NCI-H446 treated with DMSO at 0.1 percent for 48 hours (cell line): ENCODE results near the gene EHD2.
"Not testable (repeated sequence)": the region's sequence is repeated elsewhere in the genome, so short reads cannot be mapped to it uniquely, and the experiment has no call there.

ENCODE experiments used
- DNase-seq: peaks from one replicate; lab custom pipeline; 2025; lab: John Stamatoyannopoulos, UW

Gene EHD2

DNA sequence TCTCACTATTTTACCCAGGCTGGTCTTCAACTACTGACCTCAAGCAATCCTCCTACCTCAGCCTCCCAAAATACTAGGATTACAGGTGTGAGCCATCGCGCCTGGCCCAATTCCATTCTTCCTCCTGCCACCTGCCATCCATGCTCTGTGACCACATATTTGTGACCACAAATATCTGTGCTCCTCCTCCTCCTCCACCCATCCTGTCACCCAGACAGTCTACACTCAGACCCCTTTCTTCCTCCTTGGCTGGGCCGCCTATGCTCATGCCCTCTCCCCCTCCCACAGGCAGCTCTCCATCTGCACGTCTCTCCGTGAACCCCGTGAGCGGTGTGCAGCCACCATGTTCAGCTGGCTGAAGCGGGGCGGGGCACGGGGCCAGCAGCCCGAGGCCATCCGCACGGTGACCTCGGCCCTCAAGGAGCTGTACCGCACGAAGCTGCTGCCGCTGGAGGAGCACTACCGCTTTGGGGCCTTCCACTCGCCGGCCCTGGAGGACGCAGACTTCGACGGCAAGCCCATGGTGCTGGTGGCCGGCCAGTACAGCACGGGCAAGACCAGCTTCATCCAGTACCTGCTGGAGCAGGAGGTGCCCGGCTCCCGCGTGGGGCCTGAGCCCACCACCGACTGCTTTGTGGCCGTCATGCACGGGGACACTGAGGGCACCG lies 3.2 kb downstream of the EHD2 start:
- DNase-seq: no peak

DNA sequence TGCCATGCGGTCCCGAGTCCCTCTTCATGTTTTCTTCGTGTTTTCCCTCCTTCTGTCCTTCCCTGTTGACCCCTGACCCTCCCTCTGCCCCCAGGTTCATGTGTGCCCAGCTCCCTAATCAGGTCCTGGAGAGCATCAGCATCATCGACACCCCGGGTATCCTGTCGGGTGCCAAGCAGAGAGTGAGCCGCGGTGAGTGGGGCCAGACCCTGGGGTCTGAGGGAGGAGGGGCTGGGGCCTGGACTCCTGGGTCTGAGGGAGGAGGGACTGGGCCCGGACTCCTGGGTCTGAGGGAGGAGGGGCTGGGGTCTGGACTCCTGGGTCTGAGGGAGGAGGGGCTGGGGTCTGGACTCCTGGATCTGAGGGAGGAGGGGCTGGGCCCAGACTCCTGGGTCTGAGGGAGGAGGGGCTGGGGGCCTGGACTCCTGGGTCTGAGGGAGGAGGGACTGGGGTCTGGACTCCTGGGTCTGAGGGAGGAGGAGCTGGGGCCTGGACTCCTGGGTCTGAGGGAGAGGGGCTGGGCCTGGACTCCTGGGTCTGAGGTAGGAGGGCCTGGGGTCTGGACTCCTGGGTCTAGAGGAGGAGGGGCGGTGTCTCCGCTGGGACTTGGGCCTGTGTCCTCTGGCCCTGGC lies 5.3 kb downstream of the EHD2 start:
- not testable (repeated sequence) for DNase-seq

DNA sequence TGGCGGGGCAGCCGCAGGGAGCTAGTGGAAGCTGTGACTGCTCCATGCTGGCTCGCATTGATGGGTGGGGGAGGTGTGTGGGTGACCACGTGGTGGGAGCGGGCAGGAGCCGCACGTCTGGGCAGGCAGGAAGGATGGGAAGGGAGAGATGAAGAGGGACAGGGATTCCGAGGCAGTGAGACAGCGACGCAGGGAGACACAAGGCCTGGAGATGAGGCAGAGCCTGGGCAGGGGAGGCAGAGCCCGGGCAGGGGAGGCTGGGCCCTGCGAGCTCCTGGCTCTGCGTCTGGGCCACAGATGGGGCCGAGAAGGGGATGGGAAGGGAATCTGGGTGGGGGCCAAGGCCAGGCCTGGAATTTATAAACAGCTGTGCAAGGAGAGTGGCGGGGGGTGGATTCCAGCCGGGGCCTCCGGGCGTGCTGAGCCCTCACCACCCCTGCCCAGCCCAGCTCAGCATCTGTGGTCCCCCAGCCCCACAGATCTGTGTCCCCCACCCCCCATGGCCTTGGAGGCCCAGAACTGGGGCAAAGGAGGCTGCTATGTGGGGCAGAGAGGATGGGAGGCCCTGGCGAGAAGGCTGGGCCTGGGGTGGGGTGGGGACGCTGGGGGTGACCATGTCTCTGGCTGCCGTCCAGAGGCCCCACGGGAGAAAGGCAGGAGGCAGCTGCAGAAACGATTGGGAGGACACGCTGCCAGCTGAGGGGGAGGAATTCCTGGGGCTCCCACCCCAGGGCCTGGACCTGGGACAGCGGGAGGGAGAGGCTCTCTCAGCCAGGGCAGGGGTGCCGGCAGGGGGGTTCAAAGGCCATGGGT lies 6.0 kb downstream of the EHD2 start:
- peak; percentile 91 for DNase-seq

DNA sequence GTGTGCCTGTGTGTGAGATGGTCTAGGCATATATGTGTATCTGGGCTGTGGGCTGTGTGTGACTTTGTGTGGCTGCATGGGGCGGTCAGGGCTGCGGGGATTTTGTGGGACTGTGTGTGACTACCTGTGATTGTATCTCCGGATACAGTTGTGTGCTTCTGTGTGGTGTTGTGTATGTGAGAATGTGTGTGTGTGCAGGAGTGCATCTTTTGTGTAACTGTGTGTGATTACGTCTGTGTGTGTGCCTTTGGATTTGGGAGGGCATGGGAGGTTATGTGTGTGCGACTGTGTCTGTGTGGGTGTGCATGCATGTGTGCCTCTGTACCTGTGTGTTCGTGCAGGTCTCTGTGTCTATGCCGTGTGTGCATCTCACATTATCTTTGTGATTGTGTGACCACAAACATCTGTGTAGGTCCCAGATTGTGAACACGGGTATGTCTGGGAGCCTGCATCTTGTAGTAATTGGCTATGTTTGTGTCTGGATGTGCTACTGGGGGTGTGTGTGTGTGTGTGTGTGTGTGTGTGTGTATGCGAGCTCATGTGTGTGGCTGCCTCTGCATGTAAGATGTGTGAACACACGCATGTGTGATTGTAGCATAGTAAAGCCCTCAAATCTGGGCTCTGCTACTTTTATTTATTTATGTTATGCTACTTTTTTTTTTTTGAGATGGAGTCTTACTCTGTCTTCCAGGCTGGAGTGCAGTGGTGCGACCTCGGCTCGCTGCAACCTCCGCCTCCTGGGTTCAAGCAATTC lies 7.6 kb downstream of the EHD2 start:
- DNase-seq: no peak

DNA sequence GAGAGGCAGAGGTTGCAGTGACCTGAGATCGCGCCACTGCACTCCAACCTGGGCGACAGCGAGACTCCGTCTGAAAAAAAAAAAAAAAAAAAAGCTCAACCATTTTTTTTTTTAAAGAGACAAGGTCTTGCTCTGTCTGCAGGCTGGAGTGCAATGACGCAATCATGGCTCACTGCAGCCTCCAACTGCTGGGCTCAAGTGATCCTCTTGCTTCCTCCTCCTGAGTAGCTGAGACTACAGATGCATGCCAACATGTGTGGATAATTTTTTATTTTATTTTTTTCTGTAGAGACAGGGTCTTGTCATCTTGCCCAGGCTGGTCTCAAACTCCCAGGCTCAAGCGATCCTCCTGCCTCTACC lies 10.3 kb downstream of the EHD2 start:
- peak; percentile 47 for DNase-seq

DNA sequence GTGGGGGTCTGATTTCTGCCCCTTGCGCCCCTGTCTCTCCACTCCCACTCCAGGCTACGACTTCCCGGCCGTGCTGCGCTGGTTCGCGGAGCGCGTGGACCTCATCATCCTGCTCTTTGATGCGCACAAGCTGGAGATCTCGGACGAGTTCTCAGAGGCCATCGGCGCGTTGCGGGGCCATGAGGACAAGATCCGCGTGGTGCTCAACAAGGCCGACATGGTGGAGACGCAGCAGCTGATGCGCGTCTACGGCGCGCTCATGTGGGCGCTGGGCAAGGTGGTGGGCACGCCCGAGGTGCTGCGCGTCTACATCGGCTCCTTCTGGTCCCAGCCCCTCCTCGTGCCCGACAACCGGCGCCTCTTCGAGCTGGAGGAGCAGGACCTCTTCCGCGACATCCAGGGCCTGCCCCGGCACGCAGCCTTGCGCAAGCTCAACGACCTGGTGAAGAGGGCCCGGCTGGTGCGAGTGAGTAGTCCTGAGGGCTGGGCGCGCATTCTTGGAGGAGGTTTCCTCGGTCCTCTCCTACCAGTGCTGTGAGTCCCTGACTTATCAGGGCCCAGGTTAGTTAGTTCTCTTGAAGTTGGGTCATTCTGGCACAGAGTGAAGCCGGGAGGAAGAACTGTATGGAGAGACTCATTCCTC lies 12.7 kb downstream of the EHD2 start:
- no peak for DNase-seq

GRCh38 chr19:47726467-47726866 lies 13.2 kb downstream of the EHD2 start:
- no peak for DNase-seq

DNA sequence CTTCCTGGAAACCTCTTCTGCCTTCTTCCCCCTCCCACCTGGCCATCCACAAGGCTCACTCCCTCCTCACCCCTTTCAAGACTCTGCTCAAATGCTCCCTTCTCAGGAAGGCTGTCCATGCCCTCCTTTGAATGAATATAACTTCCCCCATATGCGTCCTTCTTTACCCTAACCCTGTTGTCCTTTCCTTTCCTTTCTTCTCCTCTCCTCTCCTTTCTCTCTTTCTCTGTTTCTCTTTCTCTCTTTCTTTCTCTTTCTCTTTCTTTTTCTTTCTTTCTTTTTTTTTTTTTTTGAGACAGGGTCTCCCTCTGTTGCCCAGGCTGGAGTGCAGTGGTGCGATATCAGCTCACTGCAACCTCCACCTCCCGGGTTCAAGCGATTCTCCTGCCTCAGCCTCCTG lies 15.1 kb downstream of the EHD2 start:
- not testable (repeated sequence) for DNase-seq

- no peak for DNase-seq
Measured at GRCh38 chr19:47729468-47729798, 16.2 kb downstream of the EHD2 start.

DNA sequence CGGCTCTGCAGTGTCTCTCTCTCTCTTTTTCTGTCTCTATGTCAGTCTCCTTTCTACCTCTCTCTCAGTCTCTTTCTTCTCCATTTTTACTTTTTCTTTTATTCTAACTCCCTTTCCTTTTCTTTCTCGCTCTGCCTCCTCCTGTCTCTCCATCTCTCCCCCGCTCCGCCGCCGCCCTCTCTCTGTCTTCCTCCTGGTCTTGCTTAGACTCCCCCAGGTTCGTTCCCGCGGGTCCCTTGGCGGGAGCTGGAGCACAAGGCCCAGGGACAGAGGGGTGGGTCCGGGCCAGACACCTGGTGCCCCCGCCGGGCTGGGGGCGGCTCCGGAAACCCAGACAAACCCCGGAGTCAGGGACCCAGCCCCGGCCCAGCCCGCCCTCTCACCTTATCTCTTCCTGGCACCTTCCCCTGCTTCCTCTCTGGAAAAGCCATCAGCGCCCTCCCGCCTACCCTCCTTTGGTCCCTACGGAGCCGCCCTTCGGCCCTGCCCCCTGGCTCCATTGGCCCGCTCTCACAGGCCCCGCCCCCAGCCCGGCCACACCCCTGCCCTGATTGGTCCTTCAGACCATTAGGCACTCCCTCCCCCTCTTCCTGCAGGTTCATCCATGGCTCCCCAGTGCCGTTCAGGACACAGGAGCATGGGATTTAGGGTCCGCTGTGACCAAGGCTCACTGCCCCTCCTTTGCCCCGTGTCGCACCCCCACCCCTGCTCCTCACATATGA lies 16.7 kb downstream of the EHD2 start:
- DNase-seq: no peak

DNA sequence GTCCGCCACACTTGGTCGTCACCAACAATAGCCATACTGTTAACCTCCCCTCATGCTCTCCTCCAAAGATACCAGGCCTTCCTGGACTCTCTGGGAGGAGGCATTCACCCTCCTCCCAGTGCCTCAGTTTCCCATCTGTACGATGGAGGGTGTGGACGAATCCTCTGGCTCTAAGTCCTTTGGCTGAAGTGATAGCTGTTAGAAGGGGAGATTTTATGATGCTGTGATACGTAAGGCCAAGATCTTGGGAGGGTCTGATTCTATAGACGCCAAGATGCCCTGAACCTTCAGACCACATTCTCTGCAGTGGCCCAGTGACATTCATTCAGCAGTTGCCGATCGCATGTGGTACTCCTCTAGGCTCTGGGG lies 17.3 kb downstream of the EHD2 start:
- no peak for DNase-seq

DNA sequence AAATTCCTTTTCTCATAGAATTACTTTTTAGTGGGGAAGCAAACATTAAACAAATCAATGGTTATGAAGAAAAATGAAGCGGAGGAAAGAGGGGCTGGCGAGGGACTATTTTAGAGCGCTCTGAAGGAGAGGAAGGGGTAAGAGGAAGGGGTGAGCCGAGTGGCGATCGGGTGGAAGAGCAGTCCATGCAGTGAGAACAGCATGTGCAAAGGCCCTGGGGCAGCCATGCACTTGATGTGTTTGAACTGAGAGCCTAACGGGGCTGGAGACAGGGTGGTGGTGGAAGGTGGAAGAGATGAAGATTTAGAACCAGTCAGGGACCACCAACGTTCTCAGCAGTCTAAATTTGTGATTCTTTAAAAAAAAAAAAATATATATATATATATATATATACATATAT lies 17.7 kb downstream of the EHD2 start:
- DNase-seq: no peak

DNA sequence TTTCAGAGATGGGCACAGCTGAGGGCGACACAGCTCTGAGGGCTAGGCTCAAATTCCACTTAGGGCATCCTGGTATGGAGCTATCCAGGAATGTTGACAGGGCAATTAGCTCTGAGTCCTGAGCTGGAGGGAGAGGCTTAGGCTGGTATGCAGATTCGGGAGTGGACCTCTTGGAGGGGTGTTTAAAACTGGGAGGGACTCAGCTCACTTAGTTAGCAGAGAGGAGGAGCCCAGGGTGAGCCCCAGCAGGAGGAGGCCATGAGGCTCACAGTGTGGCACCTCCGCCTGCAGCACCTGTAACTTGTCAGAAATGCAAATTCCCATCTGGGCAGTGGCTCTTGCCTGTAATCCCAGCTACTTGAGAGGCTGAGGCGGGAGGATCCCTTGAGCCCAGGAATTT lies 21.9 kb downstream of the EHD2 start:
- no peak for DNase-seq

DNA sequence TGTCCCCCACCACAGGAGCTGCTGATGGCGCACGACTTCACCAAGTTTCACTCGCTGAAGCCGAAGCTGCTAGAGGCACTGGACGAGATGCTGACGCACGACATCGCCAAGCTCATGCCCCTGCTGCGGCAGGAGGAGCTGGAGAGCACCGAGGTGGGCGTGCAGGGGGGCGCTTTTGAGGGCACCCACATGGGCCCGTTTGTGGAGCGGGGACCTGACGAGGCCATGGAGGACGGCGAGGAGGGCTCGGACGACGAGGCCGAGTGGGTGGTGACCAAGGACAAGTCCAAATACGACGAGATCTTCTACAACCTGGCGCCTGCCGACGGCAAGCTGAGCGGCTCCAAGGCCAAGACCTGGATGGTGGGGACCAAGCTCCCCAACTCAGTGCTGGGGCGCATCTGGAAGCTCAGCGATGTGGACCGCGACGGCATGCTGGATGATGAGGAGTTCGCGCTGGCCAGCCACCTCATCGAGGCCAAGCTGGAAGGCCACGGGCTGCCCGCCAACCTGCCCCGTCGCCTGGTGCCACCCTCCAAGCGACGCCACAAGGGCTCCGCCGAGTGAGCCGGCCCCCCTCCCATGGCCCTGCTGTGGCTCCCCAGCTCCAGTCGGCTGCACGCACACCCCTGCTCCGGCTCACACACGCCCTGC lies 27.8 kb downstream of the EHD2 start:
- no peak for DNase-seq

- no peak for DNase-seq
Measured at GRCh38 chr19:47741544-47742140, 28.4 kb downstream of the EHD2 start.

DNA sequence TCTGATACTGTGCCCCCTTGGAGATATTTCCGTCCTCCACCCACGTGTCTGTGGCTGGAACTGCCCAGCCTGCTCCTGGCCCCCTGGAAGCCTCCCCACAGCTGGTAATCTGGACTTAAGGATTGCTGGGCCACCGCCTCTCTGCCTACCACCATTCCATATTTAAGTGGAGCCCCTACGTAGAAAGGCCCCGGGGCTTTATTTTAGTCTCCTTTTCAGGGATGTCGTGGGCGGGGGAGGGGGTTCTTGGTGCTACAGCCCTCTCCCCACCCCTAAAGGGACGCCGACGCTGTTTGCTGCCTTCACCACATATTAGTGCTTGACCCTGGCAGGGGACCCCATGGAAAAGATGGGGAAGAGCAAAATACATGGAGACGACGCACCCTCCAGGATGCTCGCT lies 29.4 kb downstream of the EHD2 start:
- no peak for DNase-seq

DNA sequence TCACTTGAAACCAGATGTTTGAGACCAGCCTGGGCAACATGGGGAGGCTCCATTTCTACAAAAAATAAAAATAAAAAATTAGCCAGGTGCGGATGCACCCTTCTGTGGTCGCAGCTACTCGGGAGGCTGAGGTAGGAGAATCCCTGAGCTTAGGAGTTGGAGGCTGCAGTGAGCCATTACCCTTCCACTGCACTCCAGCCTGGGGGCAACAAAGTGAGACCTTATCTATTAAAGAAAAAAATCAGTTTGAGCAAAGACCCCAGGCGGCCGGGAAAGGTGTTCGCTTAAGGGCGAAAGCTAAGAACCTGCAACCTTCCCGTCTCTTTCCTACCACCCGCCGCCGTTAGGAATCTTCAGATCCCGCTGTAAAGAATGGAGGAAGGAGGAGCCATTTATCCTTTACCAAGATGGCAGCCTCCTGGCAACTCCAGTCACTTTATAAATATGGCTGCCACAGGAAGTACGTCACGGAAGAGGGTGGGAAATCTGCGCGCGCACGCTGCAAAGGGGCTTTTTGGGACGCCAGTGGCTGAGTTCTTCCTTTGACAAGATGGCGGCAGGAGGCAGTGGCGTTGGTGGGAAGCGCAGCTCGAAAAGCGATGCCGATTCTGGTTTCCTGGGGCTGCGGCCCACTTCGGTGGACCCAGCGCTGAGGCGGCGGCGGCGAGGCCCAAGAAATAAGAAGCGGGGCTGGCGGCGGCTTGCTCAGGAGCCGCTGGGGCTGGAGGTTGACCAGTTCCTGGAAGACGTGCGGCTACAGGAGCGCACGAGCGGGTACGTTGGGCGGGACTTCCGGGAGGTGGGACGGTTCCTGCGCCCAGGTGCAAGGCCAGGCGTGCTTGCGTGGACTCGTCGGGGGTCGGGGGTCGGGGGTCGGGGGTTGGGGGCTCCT lies 32.0 kb downstream of the EHD2 start, which contains the start of gene NOP53:
NOP53 (plus strand) TSS at position 537 of the 892 bp plus-strand sequence; CDS start at position 551, 14 bp downstream.
- DNase-seq: peak; percentile 96

DNA sequence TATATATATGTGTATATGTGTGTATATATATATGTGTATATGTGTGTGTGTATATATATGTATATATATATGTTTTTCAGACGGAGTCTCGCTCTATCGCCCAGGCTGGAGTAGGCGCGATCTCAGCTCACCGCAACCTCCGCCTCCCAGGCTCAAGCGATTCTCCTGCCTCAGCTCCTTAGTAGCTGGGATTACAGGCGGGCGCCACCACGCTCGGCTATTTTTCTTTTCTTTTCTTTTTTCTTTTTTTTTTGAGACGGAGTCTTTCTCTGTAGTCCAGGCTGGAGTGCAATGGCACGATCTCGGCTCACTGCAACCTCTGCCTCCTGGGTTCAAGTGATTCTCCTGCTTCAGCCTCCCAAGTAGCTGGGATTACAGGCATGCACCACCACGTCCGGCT lies 32.9 kb downstream of the EHD2 start:
- not testable (repeated sequence) for DNase-seq

DNA sequence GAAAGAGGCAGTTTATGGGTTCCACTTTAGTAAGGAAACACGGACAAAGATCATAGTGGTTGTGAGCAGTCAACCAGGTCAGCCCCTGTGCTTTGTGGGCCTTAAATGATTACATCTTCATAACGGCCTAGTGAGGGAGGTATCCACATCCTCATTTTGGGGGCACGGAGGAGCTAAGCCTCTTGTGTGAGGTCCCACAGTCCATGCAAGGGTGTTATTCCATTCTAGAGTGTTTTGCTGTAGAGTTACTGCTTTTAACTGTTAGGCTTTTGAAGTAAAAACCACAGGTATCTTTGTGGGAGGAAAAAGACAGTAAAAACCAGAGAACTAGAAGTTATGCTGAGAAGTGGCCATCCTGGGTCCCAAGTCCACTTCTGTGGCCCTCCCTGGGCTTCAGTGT lies 36.1 kb downstream of the EHD2 start:
- no peak for DNase-seq
